GM12878 (cell line): ENCODE results near the gene FAM186B. TPM values are rescaled to one million over a fixed set of nuclear protein-coding genes. Genes with fewer than 3 reads are reported as not detected.

ENCODE experiments used
- ATAC-seq: fragments of 200-7000 bp; cut with Tn5 transposase; 3 replicates; pipeline ENCODE4 v1.9.1; 2020; ENCODE audit warnings: mild to moderate bottlenecking, moderate library complexity
- BruUV-seq: library from RNA; stranded (reverse); fragments of 400-500 nt; replicated peaks from 2 replicates; lab custom pipeline; 2021; lab: Mats Ljungman, UMichigan
- CTCF ChIA-PET: fragments of 300-600 bp; sonication (Branson Sonifier 250); formaldehyde crosslinking; extraction: SDS; loops from one replicate; lab custom pipeline; 2021; ENCODE audit warnings: inconsistent platforms; lab: Yijun Ruan, JAX
- POLR2A ChIA-PET: fragments of 350-600 bp; formaldehyde crosslinking; extraction: SDS; loops from one replicate; lab custom pipeline; 2021; ENCODE audit warnings: inconsistent platforms; lab: Charles Lee
- RAD21 ChIA-PET: fragments of 300-600 bp; sonication (Branson Sonifier 250); formaldehyde crosslinking; loops from one replicate; lab custom pipeline; 2023; ENCODE audit warnings: antibody characterized with exemption; ENCODE audit not compliant: unreplicated experiment; lab: Charles Lee
- SMC1A ChIA-PET: fragments of 300-600 bp; sonication (Branson Sonifier 250); formaldehyde crosslinking; loops from one replicate; lab custom pipeline; 2023; ENCODE audit not compliant: unreplicated experiment, uncharacterized antibody; lab: Charles Lee
- DNase-seq: peaks from one replicate; pipeline ENCODE4 v3.0.0-alpha.2; 2011; ENCODE audit warnings: low read depth, low spot score
- FAIRE-seq: peaks from 3 replicates; lab custom pipeline; 2011; peaks lifted over from hg19 to GRCh38; lab: Jason Lieb, UNC
- H2AFZ ChIP-seq: 2 replicates; pipeline ENCODE4 v1.6.0; 2011; ENCODE audit warnings: low read depth, low read length, control low read depth; ENCODE audit not compliant: control insufficient read depth
- H3K27ac ChIP-seq: 2 replicates; pipeline ENCODE4 v1.5.1; 2011; ENCODE audit warnings: control low read depth; ENCODE audit not compliant: control insufficient read depth, insufficient read depth
- H3K27me3 ChIP-seq, 2 experiments: replicated peaks in 1 of 2; 2 replicates each; pipeline versions ENCODE4 v1.6.0 to v1.6.1; 2011; ENCODE audit warnings: low read length in 1 of 2; ENCODE audit not compliant: control insufficient read depth in 2 of 2, insufficient read depth in 2 of 2
- H3K36me3 ChIP-seq, 2 experiments: 2 replicates each; pipeline ENCODE4 v1.5.1; 2011; ENCODE audit warnings: low read length in 1 of 2; ENCODE audit not compliant: control insufficient read depth in 2 of 2, insufficient read depth in 2 of 2
- H3K4me1 ChIP-seq: 2 replicates; pipeline ENCODE4 v1.6.1; 2011; ENCODE audit warnings: mild to moderate bottlenecking, low read length, moderate library complexity, mixed read lengths; ENCODE audit not compliant: control insufficient read depth, insufficient read depth
- H3K4me2 ChIP-seq: 2 replicates; pipeline ENCODE4 v1.6.0; 2011; ENCODE audit warnings: control low read depth; ENCODE audit not compliant: control insufficient read depth, insufficient read depth
- H3K4me3 ChIP-seq: fragments of 200-600 bp; sonication (generic); 2 replicates; pipeline ENCODE4 v1.5.1; 2016
- H3K79me2 ChIP-seq: 2 replicates; pipeline ENCODE4 v1.6.0; 2011; ENCODE audit warnings: low read length; ENCODE audit not compliant: control insufficient read depth, insufficient read depth
- H3K9ac ChIP-seq: 2 replicates; pipeline ENCODE4 v1.8.0; 2011; ENCODE audit warnings: low read length, control low read depth, mixed read lengths; ENCODE audit not compliant: control insufficient read depth, insufficient read depth
- H3K9me3 ChIP-seq: replicated peaks from 3 replicates; pipeline ENCODE4 v1.5.1; 2011; ENCODE audit warnings: mild to moderate bottlenecking, low read length; ENCODE audit not compliant: control insufficient read depth, insufficient read depth
- H4K20me1 ChIP-seq: 2 replicates; pipeline ENCODE4 v1.6.0; 2011; ENCODE audit not compliant: control insufficient read depth, insufficient read depth
- CBX3 ChIP-seq: fragments of 200-600 bp; sonication (generic); IDR thresholded peaks from 2 replicates; pipeline ENCODE4 v1.6.1; 2016; ENCODE audit warnings: low read depth, borderline replicate concordance
- MXI1 ChIP-seq: fragments of 150-350 bp; IDR thresholded peaks from 2 replicates; pipeline ENCODE4 v1.6.1; 2011; ENCODE audit warnings: low read depth, mild to moderate bottlenecking, inconsistent platforms, low read length, improper control_type of control experiment
- NFXL1 ChIP-seq: fragments of 450-650 bp; IDR thresholded peaks from 2 replicates; pipeline ENCODE4 v1.6.1; 2017; ENCODE audit warnings: antibody characterized with exemption, mild to moderate bottlenecking, borderline replicate concordance
- NR2F1 ChIP-seq: fragments of 450-650 bp; conservative IDR thresholded peaks from 2 replicates; pipeline ENCODE4 v1.6.1; 2017; ENCODE audit warnings: mild to moderate bottlenecking
- SUZ12 ChIP-seq: fragments of 200-600 bp; sonication (generic); IDR thresholded peaks from one replicate; pipeline ENCODE4 v1.6.1; 2018; ENCODE audit warnings: antibody characterized with exemption, mild to moderate bottlenecking; ENCODE audit not compliant: unreplicated experiment
- TBL1XR1 ChIP-seq: IDR thresholded peaks from 2 replicates; pipeline ENCODE4 v1.6.1; 2012; ENCODE audit warnings: low read depth, low read length, improper control_type of control experiment
- WGBS: methylation state at CpG from one replicate; pipeline ENCODE4 v1.1.6; 2016; ENCODE audit warnings: low lambda C conversion rate; ENCODE audit not compliant: insufficient replicate concordance, insufficient coverage; ENCODE audit errors: missing lambda C conversion rate; 5-methylcytosine and 5-hydroxymethylcytosine counted together
- in situ Hi-C: fragments of 300-500 bp; cut with MboI; formaldehyde crosslinking; loops from 9 replicates; pipeline ENCODE4 v1.14.3; 2018; ENCODE audit warnings: mixed read lengths
- intact Hi-C: fragments of 100-400 bp; cut with micrococcal nuclease; formaldehyde crosslinking; loops from one replicate; pipeline ENCODE4 v1.14.2; 2022; ENCODE audit not compliant: unreplicated experiment
- polyA plus RNA-seq, 11 experiments: library from polyadenylated mRNA; depleted of rRNA in 4 of 11; unstranded in 6 of 11; stranded (reverse) in 5 of 11; fragments of >200 nt; fragmentation: Nextera tagmentation in 4 of 11; fragmentation: Illumina TruSeq in 1 of 11; extraction: Ambion mirVana in 4 of 11; extraction: Trizol in 1 of 11; gene quantifications; 1 replicate in 1 of 11; 2 replicates in 10 of 11; pipeline versions ENCODE4 v1.2.1 to v1.2.3, GENCODE V29; 2011 to 2016; ENCODE audit warnings: inconsistent platforms in 2 of 11, missing spikeins in 2 of 11, low read depth in 1 of 11
- total RNA-seq, 4 experiments: library from RNA; depleted of rRNA in 3 of 4; stranded (reverse); fragments of >200 nt in 3 of 4; fragmentation: Illumina TruSeq in 1 of 4; extraction: Trizol in 1 of 4; gene quantifications; 2 replicates each; pipeline versions ENCODE4 v1.2.1 to v1.2.3, GENCODE V29; 2013 to 2021
- TF ChIP-seq, protein P1 (sequence below), 3 experiments: IDR thresholded peaks in 2 of 3; conservative IDR thresholded peaks in 1 of 3; 2 replicates each; pipeline ENCODE4 v1.5.1; 2011; ENCODE audit warnings: low read depth in 3 of 3, low read length in 3 of 3, mild to moderate bottlenecking in 3 of 3, control low read depth in 2 of 3, moderate library complexity in 2 of 3, inconsistent platforms in 1 of 3, mixed read lengths in 1 of 3; ENCODE audit not compliant: control insufficient read depth in 2 of 3, insufficient read depth in 1 of 3; ENCODE audit errors: extremely low read depth in 1 of 3
- TF ChIP-seq, protein P2 (sequence below): IDR thresholded peaks from 2 replicates; pipeline ENCODE4 v1.6.1; 2011; ENCODE audit warnings: borderline replicate concordance, low read depth, mild to moderate bottlenecking, moderate library complexity, mixed read lengths, low read length; ENCODE audit not compliant: insufficient read depth; ENCODE audit errors: extremely low read length

Gene FAM186B
- total and polyA plus RNA-seq, 10 of the 15 experiments (the other 5 are each of a cell fraction or from before 2014, with no cell fraction given), result 0.13 to 0.79 (median 0.51) TPM

DNA sequence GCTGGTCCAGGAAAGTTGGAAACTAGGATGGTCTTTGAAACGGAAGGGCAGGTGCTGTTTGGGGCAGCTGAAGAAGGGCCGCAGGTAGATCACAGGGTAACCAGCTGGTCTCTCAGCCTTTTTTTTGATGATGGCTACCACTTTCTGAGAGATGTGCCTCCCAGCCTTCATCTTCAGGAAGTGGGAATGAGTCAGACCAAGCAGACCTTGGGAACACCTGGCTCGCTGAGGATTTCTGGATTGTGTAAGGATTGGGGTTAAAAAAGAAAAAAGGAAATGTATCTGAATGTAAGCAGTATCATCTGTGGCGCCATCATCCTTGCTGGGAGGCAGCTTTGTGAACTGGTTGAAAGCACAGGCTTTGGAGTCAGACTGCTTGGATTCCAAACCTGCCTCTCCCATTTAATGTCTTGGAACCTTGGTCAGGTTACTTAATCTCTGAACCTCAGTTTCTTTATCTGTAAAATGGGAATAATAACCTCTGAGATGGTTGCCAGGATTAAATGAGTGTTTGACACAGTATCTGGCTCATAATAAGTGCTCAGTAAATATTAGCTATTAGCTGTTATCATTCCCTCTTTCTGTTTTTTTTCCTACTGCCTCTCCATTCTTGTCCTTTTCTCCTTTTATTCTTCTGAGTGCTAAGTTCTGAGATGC lies 19.6 kb upstream of the FAM186B start:
- no peak for TF ChIP-seq NFXL1
- TF ChIP-seq NR2F1, result no peak
- TF ChIP-seq, protein P1, sequence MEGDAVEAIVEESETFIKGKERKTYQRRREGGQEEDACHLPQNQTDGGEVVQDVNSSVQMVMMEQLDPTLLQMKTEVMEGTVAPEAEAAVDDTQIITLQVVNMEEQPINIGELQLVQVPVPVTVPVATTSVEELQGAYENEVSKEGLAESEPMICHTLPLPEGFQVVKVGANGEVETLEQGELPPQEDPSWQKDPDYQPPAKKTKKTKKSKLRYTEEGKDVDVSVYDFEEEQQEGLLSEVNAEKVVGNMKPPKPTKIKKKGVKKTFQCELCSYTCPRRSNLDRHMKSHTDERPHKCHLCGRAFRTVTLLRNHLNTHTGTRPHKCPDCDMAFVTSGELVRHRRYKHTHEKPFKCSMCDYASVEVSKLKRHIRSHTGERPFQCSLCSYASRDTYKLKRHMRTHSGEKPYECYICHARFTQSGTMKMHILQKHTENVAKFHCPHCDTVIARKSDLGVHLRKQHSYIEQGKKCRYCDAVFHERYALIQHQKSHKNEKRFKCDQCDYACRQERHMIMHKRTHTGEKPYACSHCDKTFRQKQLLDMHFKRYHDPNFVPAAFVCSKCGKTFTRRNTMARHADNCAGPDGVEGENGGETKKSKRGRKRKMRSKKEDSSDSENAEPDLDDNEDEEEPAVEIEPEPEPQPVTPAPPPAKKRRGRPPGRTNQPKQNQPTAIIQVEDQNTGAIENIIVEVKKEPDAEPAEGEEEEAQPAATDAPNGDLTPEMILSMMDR (IDR thresholded peaks at IDR 0.05 in 2 of 3, conservative IDR thresholded peaks at IDR 0.05 in 1 of 3; ENCODE audit: control insufficient read depth in 2 of 3, extremely low read depth in 1 of 3, insufficient read depth in 1 of 3, low read depth in 3 of 3, low read length in 3 of 3), result no peak
- TF ChIP-seq MXI1, result no peak
- no peak for TF ChIP-seq CBX3
- no peak for TF ChIP-seq TBL1XR1
- no peak for TF ChIP-seq SUZ12
- TF ChIP-seq, protein P2, sequence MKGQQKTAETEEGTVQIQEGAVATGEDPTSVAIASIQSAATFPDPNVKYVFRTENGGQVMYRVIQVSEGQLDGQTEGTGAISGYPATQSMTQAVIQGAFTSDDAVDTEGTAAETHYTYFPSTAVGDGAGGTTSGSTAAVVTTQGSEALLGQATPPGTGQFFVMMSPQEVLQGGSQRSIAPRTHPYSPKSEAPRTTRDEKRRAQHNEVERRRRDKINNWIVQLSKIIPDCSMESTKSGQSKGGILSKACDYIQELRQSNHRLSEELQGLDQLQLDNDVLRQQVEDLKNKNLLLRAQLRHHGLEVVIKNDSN, result no peak

More for the DNA sequence above, 19.6 kb upstream of the FAM186B start:
- Histone ChIP-seq H3K9me3 (no peaks in the 10 kb centered on the region), H3K4me1 (peaks cover 17% of the 10 kb centered on the region), H3K4me2 (no peak overlapping the region), H2AFZ (no peak overlapping the region), H3K36me3 (no peaks in the 10 kb centered on the region), H3K4me3 (no peak overlapping the region), H3K79me2 (no peaks in the 10 kb centered on the region), H3K27ac (no peak overlapping the region), H4K20me1 (no peaks in the 10 kb centered on the region), H3K27me3 (no peaks in the 10 kb centered on the region), H3K9ac (no peak overlapping the region)
- CTCF ChIA-PET, result interaction anchor here (0.7 to 7.6 kb wide), 17 partner anchors 11 to 267 kb away, joined by 3 to 57 read pairs (median 4); partner anchors contain the start of gene TMBIM6
- SMC1A ChIA-PET, result interaction anchor here (0.7 to 5.5 kb wide), 8 partner anchors 12 to 267 kb away, joined by 3 to 19 read pairs (median 4); no protein-coding TSS in a partner anchor
- RAD21 ChIA-PET, result interaction anchor here (0.6 to 1.9 kb wide), 7 partner anchors 78 to 266 kb away, joined by 3 to 9 read pairs (median 4); partner anchors contain the start of gene SPATS2
- WGBS, result 51% methylated on average over 4 of the region's 4 CpGs
- FAIRE-seq, result no peak
- POLR2A ChIA-PET, result interaction anchor here (0.6 to 4.5 kb wide), 8 partner anchors 13 to 293 kb away, joined by 3 to 35 read pairs (median 4); partner anchors contain the start of gene FMNL3
- no TSS peak for BruUV-seq
- in situ Hi-C loops, result no loop called here
- DNase-seq, result no peak
- intact Hi-C loops, result no loop called here
- no peak for ATAC-seq
